Glutamatergic neuron (in vitro differentiated cells): ENCODE results near the gene ZBTB43. TPM values are rescaled to one million over a fixed set of nuclear protein-coding genes. Genes with fewer than 3 reads are reported as not detected.

Experiments
- DNase-seq: peaks from one replicate; pipeline ENCODE4 v3.0.0; 2022
- H3K27ac Mint-ChIP-seq: one replicate; pipeline ENCODE4 v1.8.0; 2020; ENCODE audit warnings: mild to moderate bottlenecking, mixed read lengths, inconsistent platforms; ENCODE audit not compliant: unreplicated experiment
- H3K27me3 Mint-ChIP-seq: one replicate; pipeline ENCODE4 v1.8.0; 2020; ENCODE audit warnings: mild to moderate bottlenecking, moderate library complexity, mixed read lengths, inconsistent platforms; ENCODE audit not compliant: unreplicated experiment
- H3K36me3 Mint-ChIP-seq: one replicate; pipeline ENCODE4 v1.8.0; 2020; ENCODE audit warnings: mild to moderate bottlenecking, mixed read lengths, inconsistent platforms; ENCODE audit not compliant: unreplicated experiment
- H3K4me1 Mint-ChIP-seq: one replicate; pipeline ENCODE4 v1.8.0; 2020; ENCODE audit warnings: mild to moderate bottlenecking, low read depth, mixed read lengths, inconsistent platforms; ENCODE audit not compliant: unreplicated experiment
- H3K4me3 Mint-ChIP-seq: one replicate; pipeline ENCODE4 v1.8.0; 2020; ENCODE audit warnings: mild to moderate bottlenecking, mixed read lengths, inconsistent platforms; ENCODE audit not compliant: unreplicated experiment
- H3K9me3 Mint-ChIP-seq: one replicate; pipeline ENCODE4 v1.8.0; 2020; ENCODE audit warnings: mild to moderate bottlenecking, moderate library complexity, mixed read lengths, inconsistent platforms; ENCODE audit not compliant: unreplicated experiment
- CTCF ChIP-seq: fragments of 200-600 bp; sonication (generic); IDR thresholded peaks from one replicate; pipeline ENCODE4 v1.5.0; 2021; ENCODE audit not compliant: partially characterized antibody, unreplicated experiment
- long read RNA-seq: library from polyadenylated mRNA; unstranded; transcript quantifications from one replicate; pipeline ENCODE4 v2.0.0, GENCODE V29; 2020; ENCODE audit not compliant: unreplicated experiment
- total RNA-seq: library from RNA; stranded (reverse); fragmentation: NEBNext Ultra II Directional; extraction: Animal tissue kit (Norgen Biotek cat#: 25700); gene quantifications from one replicate; pipeline ENCODE4 v1.2.1, GENCODE V29; 2021; ENCODE audit not compliant: unreplicated experiment

Gene ZBTB43
- total RNA-seq, result 16.8 TPM
- long read RNA-seq, full-length matches to known transcripts, result 9 of 11 reads
- long read RNA-seq, partial matches to known transcripts, result 0 of 11 reads
- long read RNA-seq, other reads (novel, unspliced or antisense), result 2 of 11 reads

DNA sequence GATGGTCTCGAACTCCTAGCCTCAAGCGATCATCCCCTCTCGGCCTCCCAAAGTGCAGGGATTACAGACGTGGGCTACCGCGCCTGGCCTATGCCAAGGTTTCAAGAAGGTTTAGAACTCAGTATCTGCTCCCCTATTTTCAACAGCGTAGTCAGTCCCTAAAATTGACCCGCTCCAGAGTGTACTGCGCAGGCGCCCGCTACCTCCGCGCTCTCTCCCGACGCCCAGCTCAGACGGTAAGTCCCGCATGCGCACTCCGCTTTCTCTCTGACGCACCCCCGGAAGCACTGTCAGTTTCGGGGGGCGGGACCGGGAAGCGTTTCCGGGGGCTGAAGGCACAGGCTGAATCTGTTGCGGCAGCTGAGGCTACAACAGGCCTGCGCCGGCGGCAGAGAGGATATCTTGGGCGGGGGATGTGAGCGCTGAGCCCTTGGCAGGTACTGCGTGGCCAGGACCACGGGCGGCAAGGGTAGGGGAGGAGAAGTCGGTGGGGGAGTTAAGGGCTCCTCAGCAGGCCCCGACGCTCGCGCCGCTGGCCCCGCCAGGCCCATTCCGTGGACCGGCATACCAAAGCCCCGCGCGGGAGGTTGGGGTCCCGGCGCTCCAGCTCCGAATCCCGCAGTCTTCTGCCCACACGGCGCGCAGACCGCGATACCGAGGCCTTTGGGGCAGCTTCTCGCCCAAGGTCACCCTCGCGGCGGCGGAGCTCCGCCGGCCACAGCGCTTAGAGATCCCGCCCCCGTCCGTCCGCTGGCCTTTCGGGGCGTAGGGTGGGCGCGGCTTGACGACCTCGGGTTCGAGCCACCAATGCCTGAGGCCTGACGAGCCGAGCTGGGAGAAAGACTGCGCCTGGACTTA, at the start of gene ZBTB43:
ZBTB43 (plus strand) TSS at position 345 of the 858 bp plus-strand sequence. CDS start 27,470 bp downstream, outside the sequence.
- Mint-ChIP-seq H3K4me1 (peaks cover 15% of the 10 kb centered on the region), H3K27me3 (peaks cover 3% of the 10 kb centered on the region), H3K9me3 (peaks cover 7% of the 10 kb centered on the region), H3K27ac (peak within 1 kb of the TSS; percentile 94), H3K36me3 (no peaks in the 10 kb centered on the region), H3K4me3 (peak within 1 kb of the TSS; percentile 97)
- TF ChIP-seq CTCF, result no peak
- DNase-seq, result peak; percentile 99

- Mint-ChIP-seq H3K9me3 (no peaks in the 10 kb centered on the region), H3K36me3 (no peaks in the 10 kb centered on the region), H3K27ac (no peak overlapping the region), H3K4me1 (no peaks in the 10 kb centered on the region), H3K27me3 (peaks cover 5% of the 10 kb centered on the region), H3K4me3 (no peak overlapping the region)
- no peak for TF ChIP-seq CTCF
- no peak for DNase-seq
Measured at GRCh38 chr9:126755317-126755875, 49.4 kb upstream of the ZBTB43 start.

DNA sequence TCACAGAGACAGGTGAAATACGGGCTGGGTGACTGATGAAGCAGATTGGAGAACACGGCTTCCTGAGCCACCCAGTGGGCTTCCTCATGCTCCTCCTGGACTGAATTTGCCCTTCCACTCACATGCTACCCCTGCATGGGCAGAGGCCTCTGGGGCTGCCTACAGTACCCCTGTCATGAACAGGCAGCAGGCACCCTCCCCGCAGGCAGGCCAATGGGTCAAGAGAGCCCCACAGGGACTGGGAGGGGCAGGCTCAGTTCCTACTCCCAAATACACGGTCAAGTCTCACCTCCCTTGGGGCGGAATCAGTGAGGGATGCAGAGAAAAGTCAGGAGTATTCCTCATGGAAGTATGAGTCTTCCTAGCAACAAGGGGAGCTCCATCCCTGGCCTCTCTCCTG, 48.6 kb upstream of the ZBTB43 start:
- H3K9me3 Mint-ChIP-seq, result no peaks in the 10 kb centered on the region
- no peak overlapping the region for H3K4me3 Mint-ChIP-seq
- H3K27me3 Mint-ChIP-seq, result peaks cover 3% of the 10 kb centered on the region
- no peak for DNase-seq
- H3K4me1 Mint-ChIP-seq, result no peaks in the 10 kb centered on the region
- H3K36me3 Mint-ChIP-seq, result no peaks in the 10 kb centered on the region
- TF ChIP-seq CTCF, result no peak
- no peak overlapping the region for H3K27ac Mint-ChIP-seq

GRCh38 chr9:126756876-126757415, 47.9 kb upstream of the ZBTB43 start:
- DNase-seq, result no peak
- no peak overlapping the region for H3K27ac Mint-ChIP-seq
- no peaks in the 10 kb centered on the region for H3K9me3 Mint-ChIP-seq
- no peak for TF ChIP-seq CTCF
- peaks cover 2% of the 10 kb centered on the region for H3K4me1 Mint-ChIP-seq
- no peaks in the 10 kb centered on the region for H3K36me3 Mint-ChIP-seq
- peaks cover 3% of the 10 kb centered on the region for H3K27me3 Mint-ChIP-seq
- H3K4me3 Mint-ChIP-seq, result no peak overlapping the region
